Loucy (cell line): ENCODE results near the gene MRPL22.
"Not testable (repeated sequence)": the region's sequence is repeated elsewhere in the genome, so short reads cannot be mapped to it uniquely, and the experiment has no call there.

ENCODE experiments used
- H2AFZ ChIP-seq: fragments of 200-600 bp; sonication (generic); 2 replicates; pipeline ENCODE4 v1.6.0; 2016; ENCODE audit warnings: antibody characterized with exemption, mild to moderate bottlenecking, low read length, moderate library complexity
- H3F3A ChIP-seq: fragments of 200-600 bp; 2 replicates; pipeline ENCODE4 v1.6.0; 2016; ENCODE audit warnings: antibody characterized with exemption, low read depth, mild to moderate bottlenecking
- H3K27me3 ChIP-seq: fragments of 200-600 bp; sonication (generic); 2 replicates; pipeline ENCODE4 v1.6.1; 2014; ENCODE audit warnings: low read length, mild to moderate bottlenecking; ENCODE audit not compliant: insufficient read depth, poor library complexity, severe bottlenecking
- H3K36me3 ChIP-seq: fragments of 200-600 bp; sonication (generic); 2 replicates; pipeline ENCODE4 v1.6.1; 2016; ENCODE audit warnings: low read length; ENCODE audit not compliant: insufficient read depth
- H3K4me1 ChIP-seq: fragments of 200-600 bp; sonication (generic); 2 replicates; pipeline ENCODE4 v1.5.1; 2014; ENCODE audit warnings: low read length, mild to moderate bottlenecking; ENCODE audit not compliant: insufficient read depth, poor library complexity, severe bottlenecking
- H3K4me2 ChIP-seq: fragments of 200-600 bp; sonication (generic); 2 replicates; pipeline ENCODE4 v1.6.0; 2014; ENCODE audit warnings: antibody characterized with exemption, low read length, low read depth, mild to moderate bottlenecking; ENCODE audit not compliant: poor library complexity, severe bottlenecking
- H3K4me3 ChIP-seq: fragments of 200-600 bp; sonication (generic); 2 replicates; pipeline ENCODE4 v1.5.1; 2014; ENCODE audit warnings: low read length, mild to moderate bottlenecking, mixed read lengths; ENCODE audit not compliant: poor library complexity, severe bottlenecking
- H3K79me2 ChIP-seq: fragments of 200-600 bp; sonication (generic); 2 replicates; pipeline ENCODE4 v1.6.1; 2014; ENCODE audit warnings: low read length; ENCODE audit not compliant: insufficient read depth
- H3K9ac ChIP-seq: fragments of 200-600 bp; sonication (generic); 2 replicates; pipeline ENCODE4 v1.6.0; 2014; ENCODE audit warnings: mild to moderate bottlenecking, low read depth, low read length, moderate library complexity; ENCODE audit not compliant: poor library complexity, severe bottlenecking
- H3K9me2 ChIP-seq: fragments of 200-600 bp; sonication (generic); replicated peaks from 2 replicates; pipeline ENCODE4 v1.6.1; 2016; ENCODE audit warnings: low read depth, low read length, mixed read lengths
- H3K9me3 ChIP-seq: fragments of 200-600 bp; sonication (generic); 2 replicates; pipeline ENCODE4 v1.6.1; 2014; ENCODE audit warnings: mild to moderate bottlenecking, antibody characterized with exemption, low read length, low read depth; ENCODE audit not compliant: insufficient read depth
- H4K20me1 ChIP-seq: fragments of 200-600 bp; sonication (generic); 2 replicates; pipeline ENCODE4 v1.6.0; 2014; ENCODE audit warnings: antibody characterized with exemption, low read length, mild to moderate bottlenecking; ENCODE audit not compliant: insufficient read depth, poor library complexity, severe bottlenecking
- EZH2phosphoT487 ChIP-seq: fragments of 200-600 bp; IDR thresholded peaks from 2 replicates; pipeline ENCODE4 v1.6.1; 2018; ENCODE audit warnings: antibody characterized with exemption, mild to moderate bottlenecking, moderate library complexity, borderline replicate concordance
- TF ChIP-seq, protein P1 (sequence below): fragments of 200-600 bp; sonication (generic); conservative IDR thresholded peaks from 2 replicates; pipeline ENCODE4 v1.5.1; 2014; ENCODE audit warnings: mild to moderate bottlenecking, antibody characterized with exemption, low read length

MRPL22 gene

DNA sequence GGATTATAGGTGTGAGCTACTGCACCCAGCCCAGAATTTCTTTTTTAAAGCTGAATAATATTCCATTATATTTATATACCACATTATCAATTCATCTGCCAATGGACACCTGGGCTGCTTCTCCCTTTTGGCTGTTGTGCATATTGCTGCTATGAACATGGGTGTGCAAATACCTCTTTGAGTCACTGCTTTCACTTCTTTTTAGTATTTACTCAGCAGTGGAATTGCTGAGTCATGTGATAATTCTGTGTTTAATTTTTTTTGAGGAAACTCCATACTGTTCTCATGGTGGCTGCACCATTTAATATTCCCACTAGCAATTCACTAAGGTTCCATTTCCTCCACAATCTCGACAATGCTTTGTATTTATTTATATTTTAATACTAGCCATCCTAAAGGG lies 36.5 kb downstream of the MRPL22 start:
- Histone ChIP-seq H3F3A (no peaks in the 10 kb centered on the region), H3K9me2 (no peaks in the 10 kb centered on the region), H3K36me3 (no peaks in the 10 kb centered on the region), H3K79me2 (no peaks in the 10 kb centered on the region), H3K9ac (no peak overlapping the region), H3K9me3 (no peaks in the 10 kb centered on the region), H3K27me3 (no peaks in the 10 kb centered on the region), H3K4me1 (no peaks in the 10 kb centered on the region), H3K4me2 (no peak overlapping the region), H3K4me3 (no peak overlapping the region), H2AFZ (no peak overlapping the region), H4K20me1 (no peaks in the 10 kb centered on the region)
- TF ChIP-seq, protein P1, sequence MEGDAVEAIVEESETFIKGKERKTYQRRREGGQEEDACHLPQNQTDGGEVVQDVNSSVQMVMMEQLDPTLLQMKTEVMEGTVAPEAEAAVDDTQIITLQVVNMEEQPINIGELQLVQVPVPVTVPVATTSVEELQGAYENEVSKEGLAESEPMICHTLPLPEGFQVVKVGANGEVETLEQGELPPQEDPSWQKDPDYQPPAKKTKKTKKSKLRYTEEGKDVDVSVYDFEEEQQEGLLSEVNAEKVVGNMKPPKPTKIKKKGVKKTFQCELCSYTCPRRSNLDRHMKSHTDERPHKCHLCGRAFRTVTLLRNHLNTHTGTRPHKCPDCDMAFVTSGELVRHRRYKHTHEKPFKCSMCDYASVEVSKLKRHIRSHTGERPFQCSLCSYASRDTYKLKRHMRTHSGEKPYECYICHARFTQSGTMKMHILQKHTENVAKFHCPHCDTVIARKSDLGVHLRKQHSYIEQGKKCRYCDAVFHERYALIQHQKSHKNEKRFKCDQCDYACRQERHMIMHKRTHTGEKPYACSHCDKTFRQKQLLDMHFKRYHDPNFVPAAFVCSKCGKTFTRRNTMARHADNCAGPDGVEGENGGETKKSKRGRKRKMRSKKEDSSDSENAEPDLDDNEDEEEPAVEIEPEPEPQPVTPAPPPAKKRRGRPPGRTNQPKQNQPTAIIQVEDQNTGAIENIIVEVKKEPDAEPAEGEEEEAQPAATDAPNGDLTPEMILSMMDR, result no peak
- no peak for TF ChIP-seq EZH2phosphoT487

GRCh38 chr5:154978294-154978693 lies 37.4 kb downstream of the MRPL22 start:
- not testable (repeated sequence) for H3F3A ChIP-seq, H3K9me2 ChIP-seq, H3K9me3 ChIP-seq, H3K4me2 ChIP-seq, H4K20me1 ChIP-seq, H3K36me3 ChIP-seq, H3K79me2 ChIP-seq, H3K4me1 ChIP-seq, H3K27me3 ChIP-seq, H3K9ac ChIP-seq, H2AFZ ChIP-seq, H3K4me3 ChIP-seq

DNA sequence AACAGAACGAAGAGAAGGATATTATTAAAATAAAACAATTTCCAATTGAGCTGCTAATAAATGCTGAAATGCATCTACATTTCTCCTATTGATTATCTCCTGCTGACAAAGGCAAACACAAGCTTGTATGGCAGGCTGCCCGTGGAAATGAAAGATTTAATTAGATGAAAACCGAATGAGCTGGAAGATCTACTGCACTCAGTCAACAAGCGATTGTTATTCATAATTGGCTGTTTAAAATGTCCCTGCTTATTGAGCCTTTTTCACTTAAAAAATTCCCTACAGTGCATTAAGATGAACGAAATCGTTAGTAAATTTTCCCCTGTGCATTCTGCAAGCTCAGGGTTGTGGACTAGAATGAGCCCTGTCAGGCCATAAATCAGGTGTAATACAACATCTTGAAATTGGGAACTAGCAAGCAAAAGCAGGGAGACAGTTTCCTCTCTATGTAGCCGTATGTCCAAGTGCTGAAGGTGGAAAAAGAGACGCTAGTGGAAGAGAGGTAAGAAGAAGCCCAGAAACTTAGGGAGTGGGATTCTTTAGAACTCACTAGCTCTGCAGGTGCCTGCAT lies 44.2 kb downstream of the MRPL22 start:
- Histone ChIP-seq H3K79me2 (no peaks in the 10 kb centered on the region), H4K20me1 (no peaks in the 10 kb centered on the region), H3K36me3 (no peaks in the 10 kb centered on the region), H3K4me3 (no peak overlapping the region), H2AFZ (no peak overlapping the region), H3K4me1 (no peaks in the 10 kb centered on the region), H3K27me3 (no peaks in the 10 kb centered on the region), H3K9ac (no peak overlapping the region), H3K4me2 (no peak overlapping the region), H3F3A (no peaks in the 10 kb centered on the region), H3K9me2 (no peaks in the 10 kb centered on the region), H3K9me3 (no peaks in the 10 kb centered on the region)
- TF ChIP-seq, protein P1, result no peak
- TF ChIP-seq EZH2phosphoT487, result no peak

DNA sequence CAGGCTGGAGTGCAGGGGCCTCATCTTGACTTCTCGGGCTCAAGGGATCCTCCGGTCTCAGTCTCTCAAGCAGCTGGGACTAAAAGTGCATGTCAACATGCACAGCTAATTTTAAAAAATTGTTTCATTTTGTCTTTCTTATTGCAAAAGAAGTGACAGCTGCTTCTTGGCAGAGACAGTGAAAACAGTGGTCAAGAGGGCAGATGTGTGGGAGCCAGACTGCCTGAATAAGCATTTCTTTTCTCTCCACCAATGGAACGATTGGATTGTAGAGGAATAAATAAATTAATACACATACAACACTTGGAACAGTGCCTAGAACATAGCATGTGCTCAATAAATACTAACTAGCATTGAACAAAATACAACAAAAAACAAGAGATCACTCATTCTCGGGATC lies 45.3 kb downstream of the MRPL22 start:
- Histone ChIP-seq H3K9me3 (no peaks in the 10 kb centered on the region), H3K4me3 (no peak overlapping the region), H2AFZ (no peak overlapping the region), H3K4me1 (no peaks in the 10 kb centered on the region), H3K79me2 (no peaks in the 10 kb centered on the region), H3K9me2 (no peaks in the 10 kb centered on the region), H3K36me3 (no peaks in the 10 kb centered on the region), H3F3A (no peaks in the 10 kb centered on the region), H3K4me2 (no peak overlapping the region), H3K27me3 (no peaks in the 10 kb centered on the region), H3K9ac (no peak overlapping the region), H4K20me1 (no peaks in the 10 kb centered on the region)
- TF ChIP-seq EZH2phosphoT487, result no peak
- TF ChIP-seq, protein P1, result no peak
